ENCODE measurements around the gene LAYN.

The LAYN gene

DNA sequence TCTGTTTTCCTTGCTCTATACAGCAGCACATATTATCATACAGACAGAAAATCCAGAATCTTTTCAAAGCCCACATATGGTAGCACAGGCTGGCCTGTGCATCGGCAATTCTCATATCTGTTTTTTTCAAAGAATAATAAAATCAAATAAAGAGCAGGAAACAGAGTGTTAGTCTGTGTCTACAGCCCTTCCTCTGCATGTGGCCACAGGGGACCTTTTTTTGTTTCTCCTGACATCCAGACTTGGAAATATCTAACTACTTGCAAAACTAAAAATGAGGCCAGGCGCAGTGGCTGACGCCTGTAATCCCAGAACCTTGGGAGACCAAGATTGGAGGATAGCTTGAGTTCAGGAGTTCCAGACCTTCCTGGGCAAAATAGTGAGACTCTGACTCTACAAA, 20.3 kb downstream of the LAYN start:
- no peak for DNase-seq
- H3K9me3 Mint-ChIP-seq: peaks cover 17% of the 10 kb centered on the region

DNA sequence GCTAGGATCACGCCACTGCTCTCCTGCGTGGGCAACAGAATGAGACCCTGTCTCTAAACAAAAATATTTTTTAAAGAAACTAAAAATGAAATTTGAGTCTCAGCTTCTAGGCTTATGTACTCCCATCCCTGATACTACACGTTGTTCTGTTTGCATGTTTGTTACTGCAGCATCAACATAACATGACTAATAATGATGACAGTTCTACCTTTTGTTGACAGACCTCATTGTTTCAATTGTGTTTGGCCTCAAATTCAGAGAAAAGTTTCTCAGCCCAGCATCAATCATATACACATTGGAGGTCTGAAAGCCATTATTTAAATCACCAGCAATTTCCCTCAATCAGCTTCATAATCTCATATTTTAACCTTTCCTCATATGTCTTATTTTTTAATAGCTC, 20.8 kb downstream of the LAYN start:
- peaks cover 7% of the 10 kb centered on the region for H3K36me3 Mint-ChIP-seq (ENCODE audit: low read depth)
- H3K27ac Mint-ChIP-seq: no peak overlapping the region
- H3K4me3 Mint-ChIP-seq: no peak overlapping the region
- peaks cover 12% of the 10 kb centered on the region for H3K9me3 Mint-ChIP-seq
- no peak for DNase-seq
- peaks cover 4% of the 10 kb centered on the region for H3K27me3 Mint-ChIP-seq (ENCODE audit: low read depth, poor library complexity)
- TF ChIP-seq, protein P1, sequence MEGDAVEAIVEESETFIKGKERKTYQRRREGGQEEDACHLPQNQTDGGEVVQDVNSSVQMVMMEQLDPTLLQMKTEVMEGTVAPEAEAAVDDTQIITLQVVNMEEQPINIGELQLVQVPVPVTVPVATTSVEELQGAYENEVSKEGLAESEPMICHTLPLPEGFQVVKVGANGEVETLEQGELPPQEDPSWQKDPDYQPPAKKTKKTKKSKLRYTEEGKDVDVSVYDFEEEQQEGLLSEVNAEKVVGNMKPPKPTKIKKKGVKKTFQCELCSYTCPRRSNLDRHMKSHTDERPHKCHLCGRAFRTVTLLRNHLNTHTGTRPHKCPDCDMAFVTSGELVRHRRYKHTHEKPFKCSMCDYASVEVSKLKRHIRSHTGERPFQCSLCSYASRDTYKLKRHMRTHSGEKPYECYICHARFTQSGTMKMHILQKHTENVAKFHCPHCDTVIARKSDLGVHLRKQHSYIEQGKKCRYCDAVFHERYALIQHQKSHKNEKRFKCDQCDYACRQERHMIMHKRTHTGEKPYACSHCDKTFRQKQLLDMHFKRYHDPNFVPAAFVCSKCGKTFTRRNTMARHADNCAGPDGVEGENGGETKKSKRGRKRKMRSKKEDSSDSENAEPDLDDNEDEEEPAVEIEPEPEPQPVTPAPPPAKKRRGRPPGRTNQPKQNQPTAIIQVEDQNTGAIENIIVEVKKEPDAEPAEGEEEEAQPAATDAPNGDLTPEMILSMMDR (IDR thresholded peaks at IDR 0.05): no peak
- H3K4me1 Mint-ChIP-seq: peaks cover 9% of the 10 kb centered on the region

More for the DNA sequence above, 20.3 kb downstream of the LAYN start:
- no peak overlapping the region for H3K4me3 Mint-ChIP-seq
- peaks cover 3% of the 10 kb centered on the region for H3K27me3 Mint-ChIP-seq (ENCODE audit: low read depth, poor library complexity)
- peaks cover 7% of the 10 kb centered on the region for H3K36me3 Mint-ChIP-seq (ENCODE audit: low read depth)
- H3K4me1 Mint-ChIP-seq: peaks cover 9% of the 10 kb centered on the region
- TF ChIP-seq, protein P1 (IDR thresholded peaks at IDR 0.05): no peak
- no peak overlapping the region for H3K27ac Mint-ChIP-seq

DNA sequence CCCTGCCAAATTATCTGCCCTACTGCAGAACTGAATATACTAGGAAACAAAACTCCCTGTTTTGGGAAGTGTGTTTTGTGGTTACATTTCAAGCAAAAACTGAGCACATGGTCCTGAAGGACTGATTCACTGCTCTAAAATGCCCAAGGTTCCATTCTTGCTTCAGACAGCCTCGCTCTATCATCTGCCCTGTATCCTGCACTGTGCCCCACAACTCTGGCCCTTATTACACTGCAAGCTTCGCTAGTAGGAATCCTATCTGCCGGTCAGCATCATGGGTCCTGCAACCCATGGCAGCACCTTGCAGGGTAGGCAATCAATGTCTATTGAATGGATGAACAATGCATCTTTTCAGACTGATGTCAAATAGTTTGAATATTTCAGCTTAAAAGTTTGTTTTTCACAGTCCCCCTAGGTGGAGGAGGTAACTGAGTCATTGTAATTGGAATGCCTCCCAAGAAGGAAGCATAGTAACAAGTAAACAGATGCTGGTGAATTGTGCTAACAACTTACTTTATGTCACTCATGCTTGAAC, 21.3 kb downstream of the LAYN start:
- Mint-ChIP-seq H3K36me3 (ENCODE audit: low read depth) (peaks cover 2% of the 10 kb centered on the region), H3K27me3 (ENCODE audit: low read depth, poor library complexity) (peaks cover 4% of the 10 kb centered on the region), H3K4me3 (no peak overlapping the region), H3K27ac (no peak overlapping the region), H3K4me1 (peaks cover 9% of the 10 kb centered on the region), H3K9me3 (peaks cover 6% of the 10 kb centered on the region)
- TF ChIP-seq, protein P1 (IDR thresholded peaks at IDR 0.05): no peak
- no peak for DNase-seq

DNA sequence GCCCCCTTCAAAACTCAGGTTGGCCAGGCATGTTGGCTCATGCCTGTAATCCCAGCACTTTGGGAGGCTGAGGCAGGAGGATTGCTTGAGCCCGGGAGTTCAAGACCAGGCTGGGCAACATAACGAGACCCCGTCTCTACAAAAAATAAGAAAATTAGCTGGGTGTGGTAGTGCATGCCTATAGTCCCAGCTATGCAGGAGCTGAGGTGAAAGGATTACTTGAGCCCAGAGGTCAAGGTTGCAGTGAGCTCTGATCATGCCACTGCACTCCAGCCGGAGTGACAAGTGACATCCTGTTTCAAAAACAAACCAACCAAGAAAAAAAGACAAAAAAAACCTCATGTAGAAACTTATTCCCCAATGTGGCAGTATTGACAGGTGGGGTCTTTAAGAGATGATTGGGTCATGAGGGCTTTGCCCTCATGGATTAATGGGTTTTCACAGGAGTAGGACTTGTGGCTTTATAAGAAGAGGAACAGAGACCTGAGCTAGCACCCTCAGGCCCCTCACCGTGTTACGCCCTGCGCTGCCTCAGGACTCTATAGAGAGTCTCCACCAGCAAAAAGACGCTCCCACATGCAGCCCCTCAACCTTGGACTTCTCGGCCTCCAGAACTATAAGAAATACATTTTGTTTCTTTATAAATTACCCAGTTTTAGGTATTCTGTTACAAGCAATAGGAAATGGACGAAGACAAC, 22.3 kb downstream of the LAYN start:
- H3K27ac Mint-ChIP-seq: peak overlapping the region; percentile 19

DNA sequence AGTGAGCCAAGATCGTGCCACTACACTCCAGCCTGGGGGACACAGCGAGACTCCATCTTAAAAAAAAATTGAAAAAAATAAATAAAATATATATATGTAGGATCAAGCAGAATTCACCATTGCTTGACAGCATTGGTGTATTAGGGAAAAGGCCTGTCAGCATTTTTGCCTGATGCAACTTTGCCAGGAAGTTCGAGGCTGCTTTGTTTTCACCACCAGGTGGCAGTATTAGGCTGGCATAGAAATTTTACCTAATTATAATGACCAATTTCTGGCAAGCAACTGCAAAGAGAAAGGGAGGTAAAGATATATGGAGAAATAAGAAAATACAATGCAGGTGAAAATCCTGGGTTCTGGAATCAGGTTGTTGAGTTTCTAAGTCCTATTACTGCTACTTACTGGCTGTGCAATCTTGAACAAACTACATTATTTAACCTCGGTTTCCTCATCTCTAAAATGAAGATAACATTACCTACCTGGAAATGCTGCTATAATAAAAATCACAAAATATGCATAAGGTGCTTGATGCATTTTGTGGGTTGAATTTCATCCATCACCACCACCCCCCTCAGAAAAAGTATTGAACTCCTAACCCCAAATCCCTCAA, 24.7 kb downstream of the LAYN start:
- peaks cover 9% of the 10 kb centered on the region for H3K4me1 Mint-ChIP-seq
- H3K36me3 Mint-ChIP-seq (ENCODE audit: low read depth): no peaks in the 10 kb centered on the region
- TF ChIP-seq, protein P1 (IDR thresholded peaks at IDR 0.05): peak; percentile 92
- peak; percentile 68 for DNase-seq
- no peaks in the 10 kb centered on the region for H3K9me3 Mint-ChIP-seq
- peaks cover 4% of the 10 kb centered on the region for H3K27me3 Mint-ChIP-seq (ENCODE audit: low read depth, poor library complexity)
- no peak overlapping the region for H3K4me3 Mint-ChIP-seq
- no peak overlapping the region for H3K27ac Mint-ChIP-seq

More for the DNA sequence above, 22.3 kb downstream of the LAYN start:
- H3K27me3 Mint-ChIP-seq (ENCODE audit: low read depth, poor library complexity): peaks cover 4% of the 10 kb centered on the region
- no peak overlapping the region for H3K4me3 Mint-ChIP-seq
- H3K9me3 Mint-ChIP-seq: no peaks in the 10 kb centered on the region
- H3K36me3 Mint-ChIP-seq (ENCODE audit: low read depth): no peaks in the 10 kb centered on the region
- TF ChIP-seq, protein P1 (IDR thresholded peaks at IDR 0.05): no peak
- DNase-seq: no peak
- peaks cover 9% of the 10 kb centered on the region for H3K4me1 Mint-ChIP-seq

All from nephron progenitor cell (in vitro differentiated cells).